Esophagus squamous epithelium (tissue), 4 donors: ENCODE data around the gene ABCA6.

ENCODE experiments used
- POLR2A ChIP-seq, 4 donors: fragments of 450-650 bp; IDR thresholded peaks; one replicate each; pipeline ENCODE4 v1.6.1; 2017; ENCODE audit warnings: antibody characterized with exemption in 4 of 4, mild to moderate bottlenecking in 4 of 4, moderate library complexity in 3 of 4
- TF ChIP-seq, protein P1 (sequence below), 6 experiments: fragments of 450-650 bp in 4 of 6; fragments of 200-600 bp in 2 of 6; sonication (generic) in 2 of 6; IDR thresholded peaks; one replicate each; pipeline ENCODE4 v1.5.1; 2016 to 2019; ENCODE audit warnings: antibody characterized with exemption in 6 of 6, mild to moderate bottlenecking in 4 of 6, moderate library complexity in 4 of 6

DNA sequence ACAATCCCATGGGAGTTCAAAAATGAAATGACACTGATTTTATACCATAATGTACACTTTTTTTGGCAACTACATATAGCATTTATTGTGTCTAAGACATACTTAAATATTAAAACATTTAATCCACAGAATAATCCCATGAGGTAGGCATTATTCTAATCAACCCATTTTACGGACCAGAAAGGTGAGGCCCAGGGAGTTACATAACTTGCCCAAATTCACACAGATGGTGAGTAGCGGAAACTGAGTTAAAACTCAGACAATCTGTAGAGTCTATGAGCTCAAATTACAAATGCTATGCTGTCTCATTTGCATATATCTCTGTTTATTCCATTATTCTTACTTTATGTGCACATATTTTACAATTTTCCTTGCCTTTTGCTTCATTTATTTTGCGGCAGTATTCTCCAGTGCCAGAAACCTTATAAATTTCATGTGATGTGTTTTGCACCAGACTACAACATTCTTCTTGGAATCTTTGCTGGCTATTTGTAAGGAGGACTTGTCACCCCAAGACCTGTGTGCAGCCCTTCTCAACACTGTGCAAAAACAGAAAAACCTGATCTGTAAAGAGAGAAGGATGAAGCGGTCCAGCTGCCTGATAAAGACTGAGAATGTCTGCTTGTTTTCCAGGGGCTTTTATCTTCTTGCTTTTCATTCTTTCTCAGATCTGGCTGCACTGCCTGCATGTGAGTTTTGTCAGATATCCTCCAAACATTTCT is 78.7 kb downstream of the ABCA6 start:
- no peak for TF ChIP-seq POLR2A (IDR thresholded peaks at IDR 0.05)
- TF ChIP-seq, protein P1, sequence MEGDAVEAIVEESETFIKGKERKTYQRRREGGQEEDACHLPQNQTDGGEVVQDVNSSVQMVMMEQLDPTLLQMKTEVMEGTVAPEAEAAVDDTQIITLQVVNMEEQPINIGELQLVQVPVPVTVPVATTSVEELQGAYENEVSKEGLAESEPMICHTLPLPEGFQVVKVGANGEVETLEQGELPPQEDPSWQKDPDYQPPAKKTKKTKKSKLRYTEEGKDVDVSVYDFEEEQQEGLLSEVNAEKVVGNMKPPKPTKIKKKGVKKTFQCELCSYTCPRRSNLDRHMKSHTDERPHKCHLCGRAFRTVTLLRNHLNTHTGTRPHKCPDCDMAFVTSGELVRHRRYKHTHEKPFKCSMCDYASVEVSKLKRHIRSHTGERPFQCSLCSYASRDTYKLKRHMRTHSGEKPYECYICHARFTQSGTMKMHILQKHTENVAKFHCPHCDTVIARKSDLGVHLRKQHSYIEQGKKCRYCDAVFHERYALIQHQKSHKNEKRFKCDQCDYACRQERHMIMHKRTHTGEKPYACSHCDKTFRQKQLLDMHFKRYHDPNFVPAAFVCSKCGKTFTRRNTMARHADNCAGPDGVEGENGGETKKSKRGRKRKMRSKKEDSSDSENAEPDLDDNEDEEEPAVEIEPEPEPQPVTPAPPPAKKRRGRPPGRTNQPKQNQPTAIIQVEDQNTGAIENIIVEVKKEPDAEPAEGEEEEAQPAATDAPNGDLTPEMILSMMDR (IDR thresholded peaks at IDR 0.05), result no peak
